ENCODE results near the gene KDM2B. TPM values are rescaled to one million over a fixed set of nuclear protein-coding genes. Genes with fewer than 3 reads are reported as not detected.

Gene KDM2B
- total and polyA plus RNA-seq, 10 of the 15 experiments (the other 5 are each of a cell fraction or from before 2014, with no cell fraction given) = 13.6 to 124 (median 40.4) TPM

DNA sequence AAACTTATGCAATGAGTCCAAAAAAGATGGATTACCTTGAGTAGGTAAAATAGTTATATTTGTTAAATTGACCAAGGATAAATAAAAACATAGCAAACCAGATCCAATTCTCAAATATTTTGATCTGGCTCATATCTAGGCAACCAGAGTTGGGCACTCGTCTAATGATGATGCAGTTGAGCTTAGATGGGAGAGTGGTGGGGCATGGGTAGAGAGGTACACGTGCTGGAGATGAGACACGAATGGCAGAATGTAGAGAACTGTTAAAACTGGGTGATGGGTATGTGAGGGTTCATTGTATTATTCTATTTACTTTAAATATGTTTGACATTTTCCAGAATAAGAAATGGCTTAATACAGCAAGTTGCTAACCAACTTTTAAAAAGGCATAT is 188.5 kb downstream of the KDM2B start:
- peak overlapping the region; percentile 94 for H2AFZ ChIP-seq (ENCODE audit: control insufficient read depth, low read depth, low read length)
- H3K4me1 ChIP-seq (ENCODE audit: control insufficient read depth, insufficient read depth, low read length) = peaks cover 7% of the 10 kb centered on the region
- no peaks in the 10 kb centered on the region for H3K79me2 ChIP-seq (ENCODE audit: control insufficient read depth, insufficient read depth, low read length)
- SMC1A ChIA-PET (ENCODE audit: uncharacterized antibody, unreplicated experiment) = interaction anchor here (0.7 to 2.4 kb wide), 8 partner anchors 9 to 332 kb away, joined by 3 to 17 read pairs (median 4); no protein-coding TSS in a partner anchor
- intact Hi-C loops (cut with micrococcal nuclease; ENCODE audit: unreplicated experiment) = no loop called here
- DNase-seq (ENCODE audit: low read depth, low spot score) = no peak
- peak overlapping the region; percentile 72 for H3K27ac ChIP-seq (ENCODE audit: control insufficient read depth, insufficient read depth)
- no peaks in the 10 kb centered on the region for H3K36me3 ChIP-seq (ENCODE audit: control insufficient read depth in 2 of 2, insufficient read depth in 2 of 2, low read length in 1 of 2)
- TF ChIP-seq MEF2A (IDR thresholded peaks at IDR 0.05; ENCODE audit: insufficient read depth, low read depth, low read length) (no peak), NR2F1 (conservative IDR thresholded peaks at IDR 0.05) (no peak), SMAD5 (IDR thresholded peaks at IDR 0.05; ENCODE audit: low read depth) (no peak), BHLHE40 (IDR thresholded peaks at IDR 0.05; ENCODE audit: borderline replicate concordance in 1 of 2, low read depth in 2 of 2, low read length in 1 of 2) (no peak), BRCA1 (IDR thresholded peaks at IDR 0.05; ENCODE audit: low read depth, low read length) (no peak), MTA2 (IDR thresholded peaks at IDR 0.05; ENCODE audit: low read depth) (no peak), TAF1 (IDR thresholded peaks at IDR 0.05; ENCODE audit: borderline replicate concordance, low read depth, low read length) (no peak), TCF12 (IDR thresholded peaks at IDR 0.05; ENCODE audit: low read depth, low read length) (no peak), RCOR1 (conservative IDR thresholded peaks at IDR 0.05; ENCODE audit: low read depth, low read length) (no peak), CEBPB (IDR thresholded peaks at IDR 0.05; ENCODE audit: borderline replicate concordance in 1 of 2, low read depth in 2 of 2, low read length in 2 of 2) (no peak), PAX8 (IDR thresholded peaks at IDR 0.05) (no peak), ETV6 (conservative IDR thresholded peaks at IDR 0.05 in 1 of 2, IDR thresholded peaks at IDR 0.05 in 1 of 2; ENCODE audit: borderline replicate concordance in 1 of 2, low read depth in 1 of 2) (no peak), ZNF217 (IDR thresholded peaks at IDR 0.05) (no peak), HDGF (IDR thresholded peaks at IDR 0.05) (no peak)
- TF ChIP-seq, protein P1, sequence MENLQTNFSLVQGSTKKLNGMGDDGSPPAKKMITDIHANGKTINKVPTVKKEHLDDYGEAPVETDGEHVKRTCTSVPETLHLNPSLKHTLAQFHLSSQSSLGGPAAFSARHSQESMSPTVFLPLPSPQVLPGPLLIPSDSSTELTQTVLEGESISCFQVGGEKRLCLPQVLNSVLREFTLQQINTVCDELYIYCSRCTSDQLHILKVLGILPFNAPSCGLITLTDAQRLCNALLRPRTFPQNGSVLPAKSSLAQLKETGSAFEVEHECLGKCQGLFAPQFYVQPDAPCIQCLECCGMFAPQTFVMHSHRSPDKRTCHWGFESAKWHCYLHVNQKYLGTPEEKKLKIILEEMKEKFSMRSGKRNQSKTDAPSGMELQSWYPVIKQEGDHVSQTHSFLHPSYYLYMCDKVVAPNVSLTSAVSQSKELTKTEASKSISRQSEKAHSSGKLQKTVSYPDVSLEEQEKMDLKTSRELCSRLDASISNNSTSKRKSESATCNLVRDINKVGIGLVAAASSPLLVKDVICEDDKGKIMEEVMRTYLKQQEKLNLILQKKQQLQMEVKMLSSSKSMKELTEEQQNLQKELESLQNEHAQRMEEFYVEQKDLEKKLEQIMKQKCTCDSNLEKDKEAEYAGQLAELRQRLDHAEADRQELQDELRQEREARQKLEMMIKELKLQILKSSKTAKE (IDR thresholded peaks at IDR 0.05; ENCODE audit: low read depth, poor library complexity, severe bottlenecking) = no peak
- TF ChIP-seq, protein P2, sequence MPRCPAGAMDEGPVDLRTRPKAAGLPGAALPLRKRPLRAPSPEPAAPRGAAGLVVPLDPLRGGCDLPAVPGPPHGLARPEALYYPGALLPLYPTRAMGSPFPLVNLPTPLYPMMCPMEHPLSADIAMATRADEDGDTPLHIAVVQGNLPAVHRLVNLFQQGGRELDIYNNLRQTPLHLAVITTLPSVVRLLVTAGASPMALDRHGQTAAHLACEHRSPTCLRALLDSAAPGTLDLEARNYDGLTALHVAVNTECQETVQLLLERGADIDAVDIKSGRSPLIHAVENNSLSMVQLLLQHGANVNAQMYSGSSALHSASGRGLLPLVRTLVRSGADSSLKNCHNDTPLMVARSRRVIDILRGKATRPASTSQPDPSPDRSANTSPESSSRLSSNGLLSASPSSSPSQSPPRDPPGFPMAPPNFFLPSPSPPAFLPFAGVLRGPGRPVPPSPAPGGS (IDR thresholded peaks at IDR 0.05; ENCODE audit: borderline replicate concordance, insufficient read depth, low read depth, low read length, poor library complexity, severe bottlenecking) = no peak
- TF ChIP-seq, protein P3, sequence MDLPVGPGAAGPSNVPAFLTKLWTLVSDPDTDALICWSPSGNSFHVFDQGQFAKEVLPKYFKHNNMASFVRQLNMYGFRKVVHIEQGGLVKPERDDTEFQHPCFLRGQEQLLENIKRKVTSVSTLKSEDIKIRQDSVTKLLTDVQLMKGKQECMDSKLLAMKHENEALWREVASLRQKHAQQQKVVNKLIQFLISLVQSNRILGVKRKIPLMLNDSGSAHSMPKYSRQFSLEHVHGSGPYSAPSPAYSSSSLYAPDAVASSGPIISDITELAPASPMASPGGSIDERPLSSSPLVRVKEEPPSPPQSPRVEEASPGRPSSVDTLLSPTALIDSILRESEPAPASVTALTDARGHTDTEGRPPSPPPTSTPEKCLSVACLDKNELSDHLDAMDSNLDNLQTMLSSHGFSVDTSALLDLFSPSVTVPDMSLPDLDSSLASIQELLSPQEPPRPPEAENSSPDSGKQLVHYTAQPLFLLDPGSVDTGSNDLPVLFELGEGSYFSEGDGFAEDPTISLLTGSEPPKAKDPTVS (IDR thresholded peaks at IDR 0.05; ENCODE audit: low read depth, low read length) = no peak
- TF ChIP-seq, protein P4, sequence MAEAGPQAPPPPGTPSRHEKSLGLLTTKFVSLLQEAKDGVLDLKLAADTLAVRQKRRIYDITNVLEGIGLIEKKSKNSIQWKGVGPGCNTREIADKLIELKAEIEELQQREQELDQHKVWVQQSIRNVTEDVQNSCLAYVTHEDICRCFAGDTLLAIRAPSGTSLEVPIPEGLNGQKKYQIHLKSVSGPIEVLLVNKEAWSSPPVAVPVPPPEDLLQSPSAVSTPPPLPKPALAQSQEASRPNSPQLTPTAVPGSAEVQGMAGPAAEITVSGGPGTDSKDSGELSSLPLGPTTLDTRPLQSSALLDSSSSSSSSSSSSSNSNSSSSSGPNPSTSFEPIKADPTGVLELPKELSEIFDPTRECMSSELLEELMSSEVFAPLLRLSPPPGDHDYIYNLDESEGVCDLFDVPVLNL (IDR thresholded peaks at IDR 0.05; ENCODE audit: low read depth, low read length) = no peak
- WGBS (ENCODE audit: insufficient coverage, insufficient replicate concordance, low lambda C conversion rate, missing lambda C conversion rate) = 84% methylated on average over 3 of the region's 3 CpGs
- TSS peak; percentile 87 for BruUV-seq (replicated peaks)
- peak; percentile 22; the same call in 1 of the 3 replicates for ATAC-seq
- in situ Hi-C loops (cut with MboI) = no loop called here
- H3K4me2 ChIP-seq (ENCODE audit: control insufficient read depth, insufficient read depth) = peak overlapping the region; percentile 95
- CTCF ChIA-PET = interaction anchor here (1.0 to 1.7 kb wide), 7 partner anchors 8 to 69 kb away, joined by 3 to 6 read pairs (median 4); partner anchors contain the start of gene RNF34
- no peaks in the 10 kb centered on the region for H3K27me3 ChIP-seq (replicated peaks in 1 of 2; ENCODE audit: control insufficient read depth in 2 of 2, insufficient read depth in 2 of 2, low read length in 1 of 2)
- peak overlapping the region; percentile 58 for H3K9ac ChIP-seq (ENCODE audit: control insufficient read depth, insufficient read depth, low read length)
- POLR2A ChIA-PET = interaction anchor here (0.6 to 1.7 kb wide), 4 partner anchors 9 to 225 kb away, joined by 3 to 19 read pairs (median 3); partner anchors contain the start of genes ANAPC5 and RNF34
- H4K20me1 ChIP-seq (ENCODE audit: control insufficient read depth, insufficient read depth) = no peaks in the 10 kb centered on the region
- H3K9me3 ChIP-seq (replicated peaks; ENCODE audit: control insufficient read depth, insufficient read depth, low read length) = no peaks in the 10 kb centered on the region; the same call in 2 of the 3 replicates
- no peak overlapping the region for H3K4me3 ChIP-seq
- RAD21 ChIA-PET (ENCODE audit: unreplicated experiment) = interaction anchor here (1.0 to 1.8 kb wide), 4 partner anchors 9 to 42 kb away, joined by 3 to 7 read pairs (median 4); partner anchors contain the start of gene ANAPC5
- no peak for FAIRE-seq

All from GM12878 (cell line).